ENCODE results near the gene INSYN2A. TPM values are rescaled to one million over a fixed set of nuclear protein-coding genes. Genes with fewer than 3 reads are reported as not detected.

The INSYN2A gene
- polyA plus RNA-seq, 1 donor = 0.65 TPM

DNA sequence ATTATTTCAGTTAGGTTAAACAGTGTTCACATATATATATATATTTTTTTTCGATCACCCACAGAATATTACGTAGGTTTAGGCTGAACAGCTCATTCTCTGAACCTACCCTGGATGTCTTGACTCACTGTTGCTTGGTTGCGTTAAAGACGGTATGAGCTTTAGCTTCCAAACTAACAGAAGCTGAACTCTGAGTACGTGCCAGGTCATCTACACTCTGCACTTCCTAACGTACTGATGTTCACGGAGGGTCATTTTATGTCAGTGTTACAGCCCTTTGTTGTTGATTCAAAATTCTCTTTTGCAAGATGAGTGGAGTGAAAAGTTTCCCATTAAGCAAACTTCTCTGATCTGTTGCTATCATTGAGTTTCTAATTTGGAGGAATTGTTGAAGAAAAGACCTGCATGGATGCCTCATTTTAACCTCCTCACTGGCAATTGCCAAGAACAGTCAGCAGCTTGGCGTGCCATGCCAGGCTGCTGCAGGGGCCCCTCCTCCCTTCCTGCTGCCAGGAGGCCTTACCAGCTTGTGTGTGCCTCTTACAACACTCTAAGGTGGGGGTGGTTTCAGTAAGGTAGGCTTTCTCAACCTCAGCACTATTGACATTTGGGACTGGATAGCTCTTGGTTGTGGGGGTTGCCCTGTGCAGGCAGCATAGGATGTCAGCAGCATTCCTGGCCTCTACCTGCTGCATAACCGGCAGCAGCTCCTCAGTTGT is 44.3 kb downstream of the INSYN2A start:
- DNase-seq = no peak

DNA sequence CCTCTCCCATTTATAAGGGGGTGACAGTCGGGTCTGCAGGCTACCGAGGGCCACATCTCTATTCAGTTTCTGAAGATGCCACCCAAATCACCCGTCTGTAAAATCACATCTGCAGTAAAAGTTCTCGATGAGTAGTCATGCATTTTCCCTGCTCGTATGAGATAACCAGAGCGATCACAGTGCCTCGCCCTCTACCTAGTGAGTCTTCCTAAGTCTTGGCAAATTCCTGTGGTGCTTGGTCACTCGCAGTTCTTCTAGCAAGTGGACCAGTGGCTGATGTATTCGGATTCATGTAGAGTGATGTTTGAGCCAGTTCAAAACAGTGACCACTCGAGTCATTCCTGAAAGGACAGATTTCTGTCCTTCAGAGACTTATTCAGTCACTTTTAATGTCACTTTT is 44.9 kb downstream of the INSYN2A start:
- DNase-seq = no peak

DNA sequence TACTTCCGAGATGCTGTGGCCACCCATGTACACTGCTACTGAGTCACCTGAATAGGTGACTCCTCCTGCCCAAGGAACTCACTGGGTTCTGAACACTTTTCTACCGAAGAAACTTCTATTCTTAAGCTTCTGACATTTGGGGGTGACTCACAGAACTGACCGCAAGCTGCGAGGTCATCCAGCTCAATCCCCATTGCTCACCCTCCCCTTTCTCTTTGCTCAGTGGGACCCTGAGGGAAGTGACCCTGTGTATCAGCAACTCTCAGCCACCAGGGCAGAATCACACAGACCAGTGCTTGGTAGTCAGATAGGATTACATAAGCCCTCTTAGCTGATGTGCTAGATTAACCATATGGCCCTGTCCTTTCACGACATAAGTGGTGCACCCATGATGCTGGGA is 46.3 kb downstream of the INSYN2A start:
- no peak for DNase-seq

DNA sequence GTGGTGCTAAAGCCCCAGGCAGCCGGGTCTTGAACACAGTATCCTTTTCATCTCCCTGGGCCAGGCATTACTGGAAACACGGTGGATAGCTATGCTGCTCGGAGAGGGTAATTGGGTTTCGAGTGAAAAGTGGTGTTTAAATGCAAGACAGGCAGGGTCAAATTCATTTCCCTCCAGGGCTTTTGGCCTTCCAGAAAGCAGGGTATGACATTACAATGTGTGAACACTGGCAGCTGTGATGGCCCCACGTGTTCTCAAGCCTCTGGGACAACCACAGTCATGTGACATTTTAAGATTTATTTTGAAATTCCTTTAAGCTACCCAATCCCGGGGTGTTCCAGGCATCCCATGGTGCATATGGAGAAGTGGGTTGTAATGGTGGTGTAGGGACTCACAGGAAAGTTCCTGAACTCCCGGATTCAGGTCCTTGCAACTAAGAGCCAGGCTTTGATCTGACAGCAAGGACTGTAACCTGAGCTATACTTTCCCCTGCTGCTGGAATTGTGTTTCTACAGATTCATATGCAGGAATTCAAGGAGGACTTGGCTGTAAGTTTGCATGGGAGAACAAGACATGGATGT is 46.8 kb downstream of the INSYN2A start:
- DNase-seq = no peak

DNA sequence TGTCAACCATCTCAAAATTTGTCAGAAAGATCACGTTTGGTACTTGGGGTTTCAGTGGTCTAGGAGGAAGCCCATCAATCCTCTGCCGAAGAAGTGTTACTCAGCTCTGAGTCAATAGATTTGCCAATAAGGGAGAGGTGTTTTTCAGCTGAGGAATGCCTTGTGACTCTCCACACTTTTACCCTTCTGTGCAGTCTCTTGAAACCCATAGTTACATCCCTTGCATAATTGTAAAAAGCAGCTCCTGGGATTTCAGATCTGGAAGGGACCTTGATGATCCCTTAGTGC is 47.5 kb downstream of the INSYN2A start:
- no peak for DNase-seq

DNA sequence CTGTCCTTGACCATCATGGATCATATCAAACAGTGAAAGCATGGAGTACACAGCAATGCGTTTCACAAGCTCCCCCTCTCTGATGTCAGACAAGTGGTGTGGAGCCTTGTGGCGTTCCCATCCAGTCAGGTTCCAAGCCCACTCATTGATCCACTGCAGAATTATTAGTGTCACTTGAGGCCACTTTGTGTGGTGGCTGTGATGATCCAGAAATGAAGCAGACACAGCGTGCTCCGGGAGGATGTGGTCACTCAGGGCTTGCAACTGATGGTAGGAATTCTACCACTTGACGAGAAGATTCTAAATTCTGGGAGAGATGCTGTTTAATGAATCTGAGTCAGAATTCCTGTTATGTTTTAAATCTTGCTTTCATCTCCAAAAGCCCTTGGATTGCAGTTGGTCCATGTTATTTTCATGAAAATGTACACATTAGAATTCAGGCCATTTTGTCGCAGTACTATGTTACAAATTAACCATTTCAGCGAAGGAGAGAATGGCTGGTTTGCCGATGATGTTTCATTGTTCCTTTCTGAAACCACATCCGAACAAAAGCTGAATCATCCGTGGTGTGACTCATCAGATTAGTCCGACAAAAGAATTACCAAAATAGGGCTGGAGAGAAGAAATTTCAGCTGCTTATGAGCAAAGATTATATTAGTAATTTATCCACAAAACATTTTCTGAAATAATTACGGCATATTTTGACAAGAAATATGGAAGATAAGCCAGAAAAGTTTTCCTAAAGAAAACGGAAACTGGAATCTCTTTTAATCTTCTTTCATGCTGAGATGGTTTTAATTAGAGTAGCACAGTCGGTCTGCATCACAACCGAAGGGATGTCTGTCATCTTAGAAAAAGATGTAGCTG is 48.1 kb downstream of the INSYN2A start:
- DNase-seq = no peak

DNA sequence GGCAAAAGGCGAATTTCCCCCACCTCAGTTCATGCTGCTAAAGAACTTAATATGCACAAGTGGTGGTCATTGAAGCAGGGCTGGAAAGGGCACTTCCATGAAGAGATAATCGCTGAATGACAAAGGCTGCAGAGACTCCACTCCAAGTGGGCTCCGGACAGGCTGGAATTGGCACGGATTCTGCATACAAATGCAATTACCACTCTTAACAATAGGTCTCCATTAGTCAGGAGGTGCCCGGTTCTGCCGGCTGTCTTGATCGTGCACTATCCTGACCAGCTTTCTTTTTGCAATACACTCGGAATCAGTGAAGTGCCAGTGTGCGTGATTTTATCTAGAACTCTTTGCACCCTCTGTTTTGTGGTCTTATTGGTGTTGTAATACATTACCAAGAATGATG is 49.7 kb downstream of the INSYN2A start:
- DNase-seq = no peak

Measured in hindlimb muscle (tissue), 1 donor.